ENCODE results near the gene TNFSF8. TPM values are rescaled to one million over a fixed set of nuclear protein-coding genes. Genes with fewer than 3 reads are reported as not detected.

Gene TNFSF8
- total and polyA plus RNA-seq, 2 of the 8 experiments (the other 6 are each of a cell fraction or from before 2014, with no cell fraction given), result not detected

DNA sequence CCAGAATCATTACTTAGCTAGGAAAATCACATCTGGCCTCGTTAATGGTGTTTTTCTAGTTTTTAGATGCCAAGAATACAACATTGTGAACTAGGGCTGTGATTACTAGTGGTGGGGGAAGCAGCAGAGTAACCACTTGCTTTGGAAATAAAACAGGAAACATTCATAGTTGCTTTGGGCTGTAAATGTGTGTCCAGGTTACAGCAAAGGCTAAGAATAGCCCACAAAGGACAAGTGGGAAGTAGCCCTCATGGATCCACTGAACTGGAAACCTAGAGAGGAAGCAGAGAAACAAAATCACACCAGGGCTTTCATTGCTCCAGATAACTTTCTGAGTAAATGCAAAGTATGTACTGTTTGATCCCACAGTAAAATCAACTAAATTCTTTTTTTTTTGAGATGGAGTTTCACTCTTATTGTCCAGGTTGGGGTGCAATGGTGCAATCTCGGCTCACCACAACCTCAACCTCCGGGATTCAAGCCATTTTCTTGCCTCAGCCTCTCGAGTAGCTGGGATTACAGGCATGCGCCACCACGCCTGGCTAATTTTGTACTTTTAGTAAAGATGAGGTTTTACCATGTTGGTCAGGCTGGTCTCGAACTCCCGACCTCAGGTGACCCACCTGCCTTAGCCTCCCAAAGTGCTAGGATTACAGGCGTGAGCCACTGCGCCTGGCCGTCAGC is 68.3 kb downstream of the TNFSF8 start:
- no peak for FAIRE-seq
- Histone ChIP-seq H3K4me2 (ENCODE audit: insufficient read depth in 1 of 2, low read depth in 2 of 2, low read length in 2 of 2) (no peak overlapping the region), H3K4me1 (replicated peaks in 1 of 4; ENCODE audit: control insufficient read depth in 3 of 4, insufficient read depth in 4 of 4, low read length in 3 of 4) (no peaks in the 10 kb centered on the region), H3K79me1 (ENCODE audit: low read depth, low read length) (no peaks in the 10 kb centered on the region), H3K23me2 (ENCODE audit: low read depth, low read length) (no peaks in the 10 kb centered on the region; the same call in 1 of the 2 replicates), H2BK20ac (ENCODE audit: low read length) (no peak overlapping the region), H3K9me3 (ENCODE audit: insufficient read depth in 2 of 2, low read depth in 1 of 2, low read length in 1 of 2) (no peaks in the 10 kb centered on the region), H4K20me1 (replicated peaks in 1 of 2; ENCODE audit: control insufficient read depth in 1 of 2, insufficient read depth in 2 of 2, low read length in 2 of 2) (peaks cover 0 to 2% of the 10 kb centered on the region in 2 experiments), H3K27ac (ENCODE audit: low read depth, low read length) (no peak overlapping the region), H3K9ac (replicated peaks in 1 of 4; ENCODE audit: extremely low read depth in 1 of 4, low read depth in 3 of 4, low read length in 3 of 4) (no peak overlapping the region), H2BK5ac (ENCODE audit: low read depth, low read length) (no peak overlapping the region), H3K4ac (replicated peaks; ENCODE audit: insufficient read length, low read depth, low read length) (no peak overlapping the region), H3K18ac (ENCODE audit: extremely low read depth, low read length) (no peak overlapping the region), H4K5ac (ENCODE audit: insufficient read length, low read depth, low read length) (no peak overlapping the region), H2BK120ac (replicated peaks; ENCODE audit: low read depth, low read length) (no peak overlapping the region), H4K91ac (replicated peaks; ENCODE audit: insufficient read length, low read length) (no peak overlapping the region), H3K23ac (ENCODE audit: insufficient read length) (no peak overlapping the region), H3K56ac (replicated peaks; ENCODE audit: insufficient read length, low read depth, low read length) (no peak overlapping the region), H2BK15ac (ENCODE audit: low read length) (no peak overlapping the region), H2BK12ac (ENCODE audit: low read depth, low read length) (no peak overlapping the region), H3K14ac (ENCODE audit: insufficient read length) (no peak overlapping the region), H4K8ac (ENCODE audit: extremely low read depth, insufficient read depth, low read length) (no peak overlapping the region), H2AFZ (ENCODE audit: low read length) (no peak overlapping the region), H3K27me3 (replicated peaks in 1 of 4; ENCODE audit: control insufficient read depth in 3 of 4, extremely low read depth in 1 of 4, insufficient read depth in 3 of 4, low read length in 3 of 4) (no peaks in the 10 kb centered on the region), H3K36me3 (ENCODE audit: control insufficient read depth in 2 of 4, insufficient read depth in 4 of 4, low read length in 3 of 4) (no peaks in the 10 kb centered on the region), H2AK5ac (ENCODE audit: low read depth, low read length) (no peak overlapping the region), H3K4me3 (ENCODE audit: extremely low read depth in 1 of 4, insufficient read depth in 2 of 4, low read depth in 3 of 4, low read length in 4 of 4) (no peak overlapping the region), H3K79me2 (ENCODE audit: control insufficient read depth in 1 of 2, insufficient read depth in 2 of 2, low read length in 2 of 2) (no peaks in the 10 kb centered on the region)
- DNase-seq (ENCODE audit: low read depth in 1 of 2, low spot score in 2 of 2), result no peak
- CTCF ChIA-PET (ENCODE audit: partially characterized antibody), result interaction anchor here (0.6 to 1.3 kb wide), 3 partner anchors 9 to 45 kb away, joined by 3 to 4 read pairs (median 4); no protein-coding TSS in a partner anchor
- 88% methylated on average over 11 of the region's 11 CpGs; no CpG with 5 or more reads in 1 of the 2 experiments for WGBS, 2 experiments (ENCODE audit: extremely low coverage in 1 of 2, insufficient coverage in 1 of 2, insufficient read length in 1 of 2, insufficient replicate concordance in 2 of 2, low coverage in 1 of 2, low lambda C conversion rate in 2 of 2, missing lambda C conversion rate in 1 of 2)
- POLR2A ChIA-PET (ENCODE audit: partially characterized antibody), result no interaction called here
- no peak for TF ChIP-seq CEBPB (IDR thresholded peaks at IDR 0.05; ENCODE audit: low read depth, low read length)
- TF ChIP-seq KDM5A (IDR thresholded peaks at IDR 0.05; ENCODE audit: low read length), result no peak
- TF ChIP-seq KDM1A (IDR thresholded peaks at IDR 0.05; ENCODE audit: borderline replicate concordance, low read length), result no peak
- TF ChIP-seq HDAC2 (IDR thresholded peaks at IDR 0.05; ENCODE audit: borderline replicate concordance in 1 of 2, low read depth in 2 of 2, low read length in 2 of 2), result no peak
- no peak for TF ChIP-seq TBP (IDR thresholded peaks at IDR 0.05; ENCODE audit: low read depth, low read length)
- TF ChIP-seq CHD2 (IDR thresholded peaks at IDR 0.05; ENCODE audit: low read length), result no peak
- TF ChIP-seq FOSL1 (IDR thresholded peaks at IDR 0.05; ENCODE audit: insufficient read depth, low read depth, low read length), result no peak
- TF ChIP-seq SUZ12 (IDR thresholded peaks at IDR 0.05; ENCODE audit: low read length), result no peak
- no peak for TF ChIP-seq PHF8 (conservative IDR thresholded peaks at IDR 0.05; ENCODE audit: low read depth, low read length)
- TF ChIP-seq EGR1 (IDR thresholded peaks at IDR 0.05; ENCODE audit: borderline replicate concordance, low read depth, low read length), result no peak
- no peak for TF ChIP-seq GABPA (IDR thresholded peaks at IDR 0.05; ENCODE audit: borderline replicate concordance, insufficient read depth, low read length)
- no peak for TF ChIP-seq RXRA (IDR thresholded peaks at IDR 0.05; ENCODE audit: insufficient read depth, low read depth, low read length)
- TF ChIP-seq EZH2 (IDR thresholded peaks at IDR 0.05; ENCODE audit: low read depth, low read length, severe bottlenecking), result no peak

All from H1 (cell line).